Right lobe of liver (tissue), 6 donors: ENCODE results near the gene FGF16. TPM values are rescaled to one million over a fixed set of nuclear protein-coding genes. Genes with fewer than 3 reads are reported as not detected.

ENCODE experiments used
- ATAC-seq, 4 donors: fragments of 200-7000 bp; cut with Tn5 transposase; one replicate each; pipeline ENCODE4 v1.9.1; 2020; ENCODE audit warnings: mild to moderate bottlenecking in 4 of 4, moderate library complexity in 4 of 4
- DNase-seq, 3 donors: peaks; one replicate each; pipeline ENCODE4 v3.0.0-alpha.2; 2020
- H3K27ac ChIP-seq, 3 donors: fragments of 200-600 bp; one replicate each; pipeline ENCODE4 v1.8.0; 2022
- H3K27me3 ChIP-seq, 2 donors: fragments of 200-600 bp; one replicate each; pipeline ENCODE4 v1.8.0; 2022
- H3K36me3 ChIP-seq, 4 donors: fragments of 200-600 bp; sonication (generic) in 1 of 4; one replicate each; pipeline versions ENCODE4 v1.5.1 to v1.8.0; 2017 to 2022; ENCODE audit warnings: control low read depth in 1 of 4
- H3K4me1 ChIP-seq, 4 donors: fragments of 200-600 bp; sonication (generic) in 1 of 4; one replicate each; pipeline versions ENCODE4 v1.5.1 to v1.8.0; 2017 to 2022; ENCODE audit warnings: control low read depth in 1 of 4
- H3K4me3 ChIP-seq, 3 donors: fragments of 200-600 bp; one replicate each; pipeline ENCODE4 v1.8.0; 2022
- H3K9me3 ChIP-seq, 4 donors: fragments of 200-600 bp; sonication (generic) in 1 of 4; one replicate each; pipeline versions ENCODE4 v1.5.1 to v1.8.0; 2017 to 2022; ENCODE audit warnings: control low read depth in 1 of 4
- CTCF ChIP-seq, 4 donors: fragments of 200-600 bp in 3 of 4; fragments of 450-650 bp in 1 of 4; IDR thresholded peaks; one replicate each; pipeline versions ENCODE4 v1.5.1 to v1.8.0; 2016 to 2022; ENCODE audit warnings: antibody characterized with exemption in 4 of 4, mild to moderate bottlenecking in 2 of 4
- POLR2A ChIP-seq: fragments of 450-650 bp; IDR thresholded peaks from one replicate; pipeline ENCODE4 v1.6.1; 2017; ENCODE audit warnings: antibody characterized with exemption, mild to moderate bottlenecking
- WGBS: methylation state at CpG from one replicate; pipeline ENCODE4 v1.1.6; 2018; ENCODE audit warnings: low coverage, low lambda C conversion rate; ENCODE audit not compliant: insufficient coverage; ENCODE audit errors: missing lambda C conversion rate; 5-methylcytosine and 5-hydroxymethylcytosine counted together
- intact Hi-C, 2 donors: fragments of 100-400 bp; cut with DNase I; formaldehyde crosslinking; loops; one replicate each; pipeline versions ENCODE4 v1.11.2 to v1.14.1; 2022
- total RNA-seq, 6 experiments: library from RNA; depleted of rRNA in 2 of 6; stranded (reverse); fragments of >200 nt in 2 of 6; fragmentation: NEBNext Ultra II Directional in 3 of 6; extraction: Animal tissue kit (Norgen Biotek cat#: 25700) in 3 of 6; gene quantifications; one replicate each; pipeline versions ENCODE4 v1.1.0 to v1.2.4, GENCODE V29; 2016 to 2023
- donor health status: DM: no; HTN: yes; CAD: no.
- donor health status: DM: no; HTN: no; CAD: no.
- donor health status: DM: no; HTN: no; CAD: no.
- donor health status: DM: no; HTN: yes; CAD: no.
- donor health status: DM: no; HTN: yes; CAD: no.

FGF16 gene
- total RNA-seq, 6 experiments from 2014 or later: not detected

DNA sequence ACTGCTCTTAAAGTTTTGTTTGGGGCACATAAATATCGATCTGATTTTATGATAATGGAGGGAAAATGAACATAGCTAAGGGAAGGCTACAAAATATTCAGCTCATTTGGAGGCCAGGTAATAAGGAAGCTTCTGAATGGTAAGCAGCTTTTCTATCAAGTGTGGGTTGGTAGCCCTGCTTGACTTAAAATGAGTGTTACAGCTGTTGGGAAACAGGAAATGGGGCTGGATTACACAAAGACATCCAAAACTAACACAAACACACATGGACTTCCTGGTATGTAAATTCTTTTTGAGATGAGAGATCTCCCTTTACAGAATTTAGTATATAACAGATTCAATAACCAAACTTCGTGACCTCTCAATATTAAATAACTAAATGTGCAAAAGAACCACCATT, 58.0 kb downstream of the FGF16 start:
- peaks cover 0 to 3% (median 0%) of the 10 kb centered on the region in 4 donors for H3K36me3 ChIP-seq
- no peaks in the 10 kb centered on the region for H3K4me1 ChIP-seq
- H3K4me3 ChIP-seq: no peak overlapping the region
- no peaks in the 10 kb centered on the region for H3K27me3 ChIP-seq
- intact Hi-C loops: no loop called here
- 47% methylated on average over 2 of the region's 2 CpGs for WGBS
- no peak overlapping the region for H3K27ac ChIP-seq
- H3K9me3 ChIP-seq: no peaks in the 10 kb centered on the region
- TF ChIP-seq POLR2A (no peak), CTCF (IDR thresholded peaks at IDR 0.05) (no peak)
- DNase-seq: no peak
- peak in 1 of 4 donors; percentile 76 for ATAC-seq
